Sciatic nerve (tissue), 2 donors: Measurements from ENCODE around the gene CSK. TPM values are rescaled to one million over a fixed set of nuclear protein-coding genes. Genes with fewer than 3 reads are reported as not detected.
A peak's percentile ranks its signal among the peaks of the same experiment; 100 is the strongest.

Experiments
- ATAC-seq: fragments of 200-7000 bp; cut with Tn5 transposase; one replicate; pipeline ENCODE4 v1.9.1; 2020; ENCODE audit warnings: mild to moderate bottlenecking, moderate library complexity
- DNase-seq: peaks from one replicate; pipeline ENCODE4 v3.0.0-alpha.2; 2020; ENCODE audit warnings: low spot score
- intact Hi-C: fragments of 100-400 bp; cut with DNase I; formaldehyde crosslinking; loops from one replicate; pipeline ENCODE4 v1.14.2; 2022
- total RNA-seq: library from RNA; stranded (reverse); fragmentation: NEBNext Ultra II Directional; extraction: Animal tissue kit (Norgen Biotek cat#: 25700); gene quantifications from one replicate; pipeline ENCODE4 v1.2.1, GENCODE V29; 2021
- donor health status: DM: no; HTN: no; CAD: no.
- donor health status: DM: no; HTN: no; CAD: no.

The CSK gene
- total RNA-seq, 1 donor from 2014 or later = 43.7 TPM

DNA sequence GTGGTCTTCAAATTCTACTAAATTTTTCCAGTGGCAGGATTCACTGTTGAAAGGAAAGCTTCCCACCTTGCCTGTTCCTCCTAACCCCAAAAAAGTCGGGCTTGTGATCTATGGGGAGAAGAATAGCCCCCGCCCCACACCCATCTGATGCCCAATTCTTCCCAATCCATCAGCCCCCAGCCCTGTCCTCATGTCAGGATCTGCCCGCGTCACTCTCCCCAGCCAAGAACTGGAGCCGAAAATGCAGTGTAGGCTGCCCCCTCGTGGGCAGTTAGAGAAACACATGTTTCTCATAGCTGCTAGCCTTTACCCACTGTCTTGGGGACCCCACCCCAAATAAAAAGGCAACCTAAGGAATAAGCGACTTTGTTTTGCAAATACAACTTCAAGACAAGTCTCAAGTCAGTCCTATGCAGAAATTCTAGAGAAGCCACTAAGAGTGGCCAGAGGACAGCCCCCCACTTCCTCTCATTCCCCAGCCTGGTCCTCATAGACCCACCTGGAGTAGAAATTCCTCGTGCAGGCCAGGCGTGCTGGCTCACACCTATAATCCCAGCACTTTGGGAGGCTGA is 13.0 kb upstream of the CSK start:
- intact Hi-C loops = loop anchor here (5.0 kb wide), 2 partner anchors 137 to 387 kb away; no protein-coding TSS in a partner anchor
- peak; percentile 65 for ATAC-seq
- peak; percentile 83 for DNase-seq

DNA sequence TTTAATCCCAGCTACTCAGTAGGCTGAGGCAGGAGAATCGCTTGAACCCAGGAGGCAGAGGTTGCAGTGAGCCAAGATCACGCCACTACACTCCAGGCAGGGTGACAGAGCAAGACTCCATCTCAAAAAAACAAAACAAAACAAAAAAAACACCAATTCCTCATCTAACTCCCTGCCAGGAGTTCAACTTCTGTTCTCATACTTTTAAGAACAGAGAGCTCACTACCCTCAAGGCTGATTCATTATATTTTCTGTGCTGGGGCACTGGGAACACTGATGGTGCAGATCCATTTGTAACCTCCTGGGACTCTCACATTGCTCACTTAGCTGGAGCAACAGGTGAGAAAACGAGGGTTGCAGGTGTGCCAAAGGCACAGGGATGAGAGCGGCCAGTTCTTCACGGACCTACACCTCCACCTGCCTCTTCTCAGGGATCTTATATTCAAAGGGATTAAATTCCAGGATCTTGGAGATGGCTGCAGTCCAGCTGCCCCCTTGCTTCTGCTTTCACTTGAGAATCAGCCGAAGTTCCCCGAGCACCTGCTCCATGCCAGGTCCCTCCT is 12.3 kb upstream of the CSK start:
- ATAC-seq (no peak), DNase-seq (no peak)
- intact Hi-C loops = loop anchor here (2.0 to 10.0 kb wide), 6 partner anchors 31 to 387 kb away; partner anchors contain the start of genes FAM219B and ULK3

DNA sequence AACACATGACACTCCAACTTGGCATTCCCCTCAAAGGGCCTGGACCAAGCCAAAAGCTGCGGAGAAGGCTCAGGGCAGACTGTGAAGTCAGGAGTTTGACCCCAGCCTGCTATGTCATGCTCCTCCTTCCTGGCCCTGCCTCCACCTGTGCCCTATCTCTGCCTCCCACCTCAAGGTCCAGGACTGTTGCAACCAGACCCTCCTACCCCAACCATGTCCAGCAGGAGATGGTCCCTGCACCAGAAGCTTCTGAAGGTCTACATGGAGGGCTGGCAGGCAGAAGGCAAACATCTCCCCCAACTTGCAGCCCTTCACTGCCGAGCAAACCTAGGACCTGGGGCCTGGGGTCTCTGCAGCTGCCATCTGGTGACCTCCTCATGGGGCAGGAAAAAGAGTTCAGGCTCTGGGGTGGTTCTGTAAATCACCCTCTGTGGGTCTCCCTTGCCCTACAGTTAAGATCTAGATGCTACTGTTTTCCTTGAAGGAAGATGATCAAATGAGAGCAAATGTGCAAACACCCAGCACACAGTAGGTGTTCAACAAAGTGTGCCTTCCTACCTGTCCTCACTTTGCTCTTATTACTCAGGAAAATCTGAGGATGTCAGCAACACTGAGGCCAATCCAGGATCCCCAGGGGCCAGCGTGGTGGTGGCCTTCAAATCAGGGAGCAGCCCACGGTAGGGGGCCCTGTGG is 11.5 kb upstream of the CSK start:
- intact Hi-C loops = loop anchor here (2.0 to 10.0 kb wide), 4 partner anchors 30 to 182 kb away; partner anchors contain the start of genes FAM219B and ULK3
- no peak for DNase-seq

DNA sequence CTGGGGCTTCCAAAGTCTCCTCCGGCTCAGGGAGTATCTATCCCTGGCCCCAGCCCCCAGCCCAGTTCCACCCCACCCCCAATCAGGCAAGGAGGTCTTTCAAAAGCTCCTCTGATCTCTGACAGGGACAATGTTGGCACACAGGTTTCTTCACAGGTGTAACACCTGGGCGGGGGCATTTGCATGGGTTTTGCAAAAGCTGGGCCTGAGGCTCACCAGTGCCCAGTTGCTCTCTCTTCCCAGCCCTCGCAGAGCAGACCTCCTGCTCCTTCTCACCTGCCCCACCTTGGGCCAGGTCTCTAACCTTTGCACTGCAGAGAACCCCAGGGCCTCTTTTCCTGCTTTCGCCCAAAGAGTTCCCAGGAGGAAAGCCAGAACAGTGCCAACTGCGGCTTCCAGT is 8.6 kb upstream of the CSK start:
- intact Hi-C loops = loop anchor here (5.0 to 10.0 kb wide), 3 partner anchors 71 to 179 kb away; partner anchors contain the start of genes FAM219B and ULK3
- ATAC-seq (no peak), DNase-seq (no peak)

More for the DNA sequence above, 11.5 kb upstream of the CSK start:
- no peak for ATAC-seq

DNA sequence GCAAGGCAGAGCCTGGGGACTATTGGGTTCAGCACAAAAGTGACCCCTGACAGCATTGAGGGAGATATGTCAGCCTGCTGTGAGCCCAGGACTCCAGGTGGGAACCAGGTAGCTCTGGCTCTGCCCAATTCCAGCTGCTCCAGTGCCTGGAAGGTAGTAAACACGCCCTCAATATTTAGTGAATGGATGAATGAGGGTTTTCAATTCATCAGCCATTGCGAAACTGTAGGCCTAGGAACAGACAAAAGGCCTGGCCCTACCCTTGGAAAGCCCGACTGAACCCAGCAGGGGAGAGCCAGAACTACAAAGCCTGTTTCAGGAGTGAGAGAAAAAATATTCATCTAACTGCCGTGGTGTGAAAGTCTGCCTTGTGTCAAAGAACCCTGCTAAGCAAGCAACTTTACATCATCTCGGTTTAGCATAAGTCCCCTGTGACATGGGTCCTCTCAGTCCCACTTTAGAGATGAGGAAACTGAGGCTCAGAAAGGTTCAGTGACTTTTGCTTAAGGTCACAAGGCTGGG is 8.1 kb upstream of the CSK start:
- intact Hi-C loops = loop anchor here (5.0 to 10.0 kb wide), 3 partner anchors 71 to 179 kb away; partner anchors contain the start of genes FAM219B and ULK3
- ATAC-seq = no peak

DNA sequence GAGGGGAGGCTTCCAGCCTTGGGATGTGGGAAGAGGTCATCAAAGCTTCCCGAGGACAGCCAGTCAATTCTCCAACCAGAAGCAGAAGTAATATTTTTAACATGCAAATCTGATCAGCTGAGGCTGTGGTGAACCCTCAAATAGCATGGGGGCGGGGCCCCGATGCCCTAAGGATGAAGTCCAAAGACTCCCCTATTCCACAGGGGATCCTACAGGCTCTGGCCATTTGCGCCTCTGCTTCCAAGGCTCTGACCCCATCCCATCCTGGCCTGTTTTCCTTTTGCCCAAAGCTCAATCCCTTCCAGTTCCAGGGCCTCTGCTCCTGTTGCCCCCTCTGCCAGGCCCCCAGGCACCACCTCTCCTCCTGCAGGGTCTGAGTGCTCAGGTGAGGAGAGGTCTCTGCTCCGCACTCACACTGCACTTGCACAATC is 6.7 kb upstream of the CSK start:
- DNase-seq (no peak), ATAC-seq (no peak)
- intact Hi-C loops = loop anchor here (10.0 kb wide), 2 partner anchors 70 to 130 kb away; partner anchors contain the start of genes FAM219B and ULK3

More for the DNA sequence above, 8.1 kb upstream of the CSK start:
- no peak for DNase-seq

DNA sequence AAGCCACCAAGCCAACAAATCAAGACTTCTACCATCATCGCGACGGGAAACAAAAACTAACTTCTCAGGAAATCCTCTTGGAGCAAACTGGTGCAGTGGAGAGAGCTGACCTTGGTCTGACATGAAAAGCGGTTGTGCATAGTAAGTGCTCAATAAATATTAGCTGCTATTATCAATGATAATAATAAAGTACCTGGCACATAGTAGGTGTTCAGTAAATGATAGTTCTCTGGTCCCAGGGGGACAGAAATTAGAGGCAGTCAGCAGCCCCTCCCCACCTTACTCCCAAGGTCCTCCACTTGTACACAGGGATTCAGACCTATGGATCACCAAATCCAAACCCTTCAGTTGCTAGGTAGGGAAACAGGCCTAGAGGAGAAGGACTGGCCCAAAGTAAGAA is 6.0 kb upstream of the CSK start:
- ATAC-seq (no peak), DNase-seq (no peak)
- intact Hi-C loops = loop anchor here (10.0 kb wide), 2 partner anchors 69 to 129 kb away; partner anchors contain the start of genes FAM219B and ULK3

DNA sequence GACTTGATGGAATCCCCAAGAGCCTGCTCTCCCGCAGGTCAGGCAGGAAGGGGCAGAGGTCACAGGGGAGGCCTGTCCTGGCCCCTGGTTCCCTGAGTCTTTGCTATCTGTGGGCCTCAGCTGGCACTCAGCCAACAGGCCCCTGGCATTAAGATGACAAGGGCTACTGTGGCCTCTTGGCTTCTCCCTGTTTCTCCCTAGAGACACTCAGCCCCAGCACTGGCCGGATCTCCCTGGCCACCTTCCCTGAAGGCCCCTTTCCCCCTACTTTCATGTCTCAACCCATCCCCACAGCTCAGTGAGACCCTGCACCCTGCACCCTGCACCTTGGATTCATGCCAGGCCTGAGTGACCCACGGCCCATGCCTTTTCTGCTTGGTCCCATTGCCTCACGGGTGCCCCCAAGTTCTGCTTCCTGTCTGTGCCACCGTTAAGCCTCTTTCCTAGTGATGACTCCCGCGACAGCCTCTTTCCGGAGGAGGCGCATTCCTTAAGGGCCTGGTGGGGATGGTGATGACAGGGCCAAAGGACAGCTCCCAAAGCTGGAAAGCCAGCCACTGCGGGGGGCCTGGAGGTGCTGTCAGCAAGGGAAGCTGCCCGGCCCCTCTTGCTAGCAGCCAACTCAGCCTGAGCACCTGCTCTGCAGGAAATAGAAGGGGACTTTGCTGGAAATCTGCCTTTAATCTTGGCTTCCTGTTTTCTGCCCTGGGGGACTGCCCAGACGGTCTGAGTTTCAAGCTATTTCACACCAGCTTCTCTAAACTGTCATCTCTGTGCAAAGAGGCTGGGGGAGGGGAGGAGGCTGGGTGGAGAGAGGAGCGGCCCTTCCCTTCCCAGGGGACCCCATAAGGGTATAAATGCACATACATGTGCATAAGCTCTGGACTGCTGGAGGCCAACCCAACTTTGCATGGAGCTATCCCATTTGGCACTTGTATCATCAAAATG is 4.8 kb upstream of the CSK start:
- intact Hi-C loops = loop anchor here (10.0 kb wide), 2 partner anchors 68 to 128 kb away; partner anchors contain the start of genes FAM219B and ULK3
- peak; percentile 35 for ATAC-seq
- DNase-seq = no peak

DNA sequence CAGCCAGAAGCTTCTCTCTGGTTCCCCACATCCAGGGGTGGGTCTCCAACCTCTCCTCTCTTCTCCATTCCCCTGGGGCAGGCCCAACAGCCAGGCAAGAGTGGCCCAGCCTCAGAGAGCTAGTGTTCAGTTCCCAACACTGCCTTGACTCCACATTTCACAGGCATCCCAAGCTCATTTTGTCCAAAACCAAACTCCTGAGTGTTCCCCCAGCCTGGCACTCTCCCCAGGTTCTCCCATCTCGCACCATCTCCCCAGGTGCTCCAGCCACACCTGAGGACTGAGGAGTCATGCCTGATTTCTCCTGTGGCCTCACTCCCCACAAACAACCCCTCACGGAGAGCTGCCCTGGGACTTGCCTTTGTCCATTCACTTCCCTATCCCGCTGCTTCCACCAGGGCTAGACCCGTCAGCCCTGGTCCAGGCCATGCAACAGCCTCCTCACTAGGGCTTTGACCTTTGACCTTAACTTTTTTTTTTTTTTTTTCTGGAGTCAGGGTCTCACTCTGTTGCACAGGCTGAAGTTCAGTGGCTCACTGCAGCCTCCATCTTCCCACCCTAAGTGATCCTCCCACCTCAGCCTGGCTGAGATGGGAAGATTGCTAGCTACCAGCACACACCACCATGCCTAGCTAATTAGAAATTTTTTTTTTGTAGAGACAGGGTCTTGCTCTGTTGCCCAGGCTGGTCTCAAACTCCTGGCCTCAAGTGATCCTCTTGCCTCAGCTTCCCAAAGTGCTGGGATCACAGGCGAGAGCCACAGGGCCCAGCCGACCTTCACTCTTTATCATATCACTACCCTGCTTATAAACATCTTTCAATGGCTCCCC is 3.9 kb upstream of the CSK start:
- no peak for DNase-seq
- intact Hi-C loops = loop anchor here (10.0 kb wide), 2 partner anchors 67 to 127 kb away; partner anchors contain the start of genes FAM219B and ULK3
- peak; percentile 20 for ATAC-seq

DNA sequence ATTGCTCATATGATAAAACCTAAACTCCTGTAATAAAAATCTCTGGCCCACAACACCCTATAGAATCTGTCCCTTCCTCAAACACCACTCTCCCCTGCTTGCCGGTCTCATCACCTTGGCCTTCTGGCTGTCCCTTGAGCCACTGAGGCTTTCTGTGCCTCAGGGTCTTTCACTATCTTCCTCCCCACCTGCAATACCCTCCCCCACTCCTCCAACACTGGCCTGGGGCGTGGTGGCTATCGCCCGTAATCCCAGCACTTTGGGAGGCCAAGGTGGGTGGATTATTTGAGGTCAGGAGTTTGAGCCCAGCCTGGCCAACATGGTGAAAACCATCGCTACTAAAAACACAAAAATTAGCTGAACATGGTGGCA is 3.3 kb upstream of the CSK start:
- no peak for DNase-seq
- intact Hi-C loops = loop anchor here (10.0 kb wide), 2 partner anchors 66 to 126 kb away; partner anchors contain the start of genes FAM219B and ULK3
- ATAC-seq = no peak

DNA sequence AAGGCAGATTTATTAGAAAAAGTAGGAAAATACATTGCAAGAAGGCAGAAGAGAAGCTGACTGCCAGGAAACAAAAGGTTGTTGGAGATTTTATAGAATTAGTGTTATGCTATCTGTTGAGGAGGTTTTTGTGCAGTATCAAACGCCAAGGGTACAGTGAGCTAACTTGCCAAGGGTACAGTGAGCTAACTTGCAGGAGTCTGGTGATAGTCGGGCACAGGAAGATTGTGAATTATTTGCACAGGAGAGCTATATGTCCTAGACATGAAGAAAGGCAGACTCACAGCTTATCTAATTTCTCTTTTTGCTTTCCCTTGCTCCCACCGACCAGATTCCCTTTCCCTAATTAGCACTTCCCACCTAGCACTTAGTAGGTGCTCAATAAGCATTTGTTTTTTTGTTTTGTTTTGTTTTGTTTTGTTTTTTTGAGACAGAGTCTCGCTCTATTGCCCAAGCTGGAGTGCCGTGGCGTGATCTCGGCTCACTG is 2.7 kb upstream of the CSK start:
- intact Hi-C loops = loop anchor here (10.0 kb wide), 2 partner anchors 66 to 126 kb away; partner anchors contain the start of genes FAM219B and ULK3
- ATAC-seq = no peak
- no peak for DNase-seq

DNA sequence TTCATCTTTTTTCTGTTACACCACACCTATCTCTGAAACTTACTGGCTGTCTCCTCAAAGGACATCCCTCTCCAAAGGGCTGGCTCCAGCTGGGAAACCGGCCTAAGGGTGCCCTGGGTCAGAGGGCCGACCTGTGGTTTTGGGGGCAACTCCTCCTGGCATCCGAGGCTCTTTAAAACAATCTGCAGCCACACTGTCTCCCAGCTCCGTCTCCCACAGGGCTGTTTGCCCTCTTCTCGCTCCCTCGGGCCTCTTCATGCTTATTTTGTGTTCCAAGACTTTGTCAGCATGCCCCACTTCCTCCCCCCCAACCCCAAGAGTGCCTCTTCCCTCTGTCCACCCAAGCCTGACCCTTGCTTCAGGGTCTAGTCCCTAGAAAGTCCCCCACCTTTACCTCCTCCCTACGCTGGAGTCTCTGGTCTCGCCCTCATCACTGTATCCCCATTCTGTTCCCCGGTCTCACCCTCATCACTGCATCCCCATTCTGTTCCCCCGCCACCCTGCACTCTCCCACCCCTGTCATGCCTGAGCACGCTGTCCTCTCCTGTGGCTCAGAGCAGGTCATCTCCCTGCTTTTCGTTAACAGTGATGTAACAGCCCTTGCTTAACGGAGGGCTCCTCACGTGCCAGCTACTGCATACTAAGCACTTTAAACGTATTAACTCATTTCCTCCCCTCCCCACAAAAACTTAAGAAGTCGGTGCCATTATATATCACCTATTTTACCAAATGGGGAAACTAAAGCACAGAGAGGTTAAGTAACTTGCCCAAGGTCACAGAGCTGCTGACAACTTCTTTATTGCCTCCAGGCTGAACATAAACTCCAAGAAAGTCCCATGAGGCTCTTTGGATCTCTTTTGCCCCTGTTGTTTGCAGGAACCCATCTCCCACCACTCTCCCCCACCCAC is 1.1 kb upstream of the CSK start:
- intact Hi-C loops = no loop called here
- ATAC-seq = no peak

DNA sequence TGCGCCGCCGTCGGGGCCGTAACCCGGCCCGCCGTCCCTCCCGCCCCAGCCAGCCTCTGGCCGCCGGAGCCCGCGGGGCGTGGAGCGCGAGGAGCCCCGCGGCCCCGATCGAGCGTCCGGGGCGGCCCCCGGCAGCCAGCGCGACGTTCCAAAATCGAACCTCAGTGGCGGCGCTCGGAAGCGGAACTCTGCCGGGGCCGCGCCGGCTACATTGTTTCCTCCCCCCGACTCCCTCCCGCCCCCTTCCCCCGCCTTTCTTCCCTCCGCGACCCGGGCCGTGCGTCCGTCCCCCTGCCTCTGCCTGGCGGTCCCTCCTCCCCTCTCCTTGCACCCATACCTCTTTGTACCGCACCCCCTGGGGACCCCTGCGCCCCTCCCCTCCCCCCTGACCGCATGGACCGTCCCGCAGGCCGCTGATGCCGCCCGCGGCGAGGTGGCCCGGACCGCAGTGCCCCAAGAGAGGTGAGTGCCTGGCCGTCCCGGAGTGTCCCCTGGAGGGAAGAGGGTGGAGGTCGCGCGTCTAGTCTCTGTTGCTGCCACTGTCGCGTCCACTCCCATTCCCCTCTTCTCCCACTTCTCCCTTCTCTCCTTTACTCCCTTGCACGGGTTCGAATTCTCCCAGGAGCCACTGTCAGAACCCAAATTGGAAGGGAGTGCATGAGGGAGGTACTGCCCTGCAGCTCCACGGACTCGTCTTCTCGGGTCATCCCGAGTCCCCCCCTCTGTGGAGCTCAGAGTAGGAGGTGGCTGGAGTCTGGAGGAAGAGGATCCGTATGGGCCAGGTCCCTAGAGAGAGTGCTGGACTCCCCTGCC is 585 bp downstream of the CSK start:
- no peak for DNase-seq
- peak; percentile 11 for ATAC-seq
- intact Hi-C loops = no loop called here

More for the DNA sequence above, 1.1 kb upstream of the CSK start:
- no peak for DNase-seq

DNA sequence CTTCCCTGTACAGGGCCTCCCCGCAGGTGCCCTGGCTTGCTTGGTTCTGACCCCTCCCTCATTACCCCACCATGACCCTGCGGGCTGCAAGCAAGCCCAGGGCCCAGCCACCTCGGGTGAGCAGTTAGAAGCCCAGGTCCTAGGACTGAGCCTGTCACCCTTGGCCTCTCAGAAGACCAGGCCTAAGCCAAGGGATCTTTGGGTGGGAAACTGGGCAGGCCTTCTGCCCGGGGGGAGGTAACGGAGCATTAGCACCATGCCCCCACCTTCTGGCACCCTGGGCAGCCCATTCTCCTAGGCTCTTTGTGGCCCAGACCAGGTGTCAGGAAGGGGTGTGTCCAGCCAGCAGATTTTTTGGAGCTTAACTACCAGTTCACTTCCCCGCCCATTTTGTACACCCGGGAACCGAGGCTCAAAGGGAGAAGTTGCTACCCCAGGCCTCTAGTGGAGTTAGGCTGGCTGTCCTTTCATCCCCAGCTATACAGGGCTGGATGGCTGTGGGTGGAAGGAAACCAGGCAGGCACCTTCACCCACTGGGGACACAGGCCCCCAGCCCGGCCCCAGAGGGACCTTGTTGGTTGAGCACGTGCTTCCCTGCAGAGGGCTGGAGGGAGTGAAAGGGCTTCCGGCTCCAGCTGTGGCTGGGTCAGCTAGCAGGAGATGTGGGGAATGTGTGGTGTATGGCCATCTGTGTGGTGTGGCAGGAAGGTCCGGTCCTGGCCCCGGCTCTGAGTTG is 1.4 kb downstream of the CSK start:
- ATAC-seq = peak; percentile 9
- intact Hi-C loops = no loop called here

DNA sequence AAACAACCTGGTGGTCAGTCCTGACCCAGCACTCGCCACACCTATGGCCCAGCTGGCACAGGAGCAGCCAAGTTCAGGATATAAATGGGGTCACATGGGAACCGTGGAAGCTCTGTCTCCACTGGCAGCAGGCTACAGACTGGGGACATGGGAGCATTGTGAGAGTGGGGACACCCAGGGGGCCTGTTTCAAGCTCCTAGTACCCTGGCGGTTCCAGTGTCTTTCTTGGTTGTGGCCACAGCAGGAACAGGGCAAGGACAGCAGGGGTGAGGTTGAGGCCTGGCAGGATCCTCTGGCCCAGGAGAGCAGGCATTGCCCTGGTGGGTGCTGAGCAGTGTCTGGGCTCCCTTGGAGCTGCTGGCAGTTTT is 1.9 kb downstream of the CSK start:
- DNase-seq (no peak), ATAC-seq (no peak)
- intact Hi-C loops = no loop called here

More for the DNA sequence above, 1.4 kb downstream of the CSK start:
- no peak for DNase-seq
